ENCODE data around the gene CREB3L2.

DNA sequence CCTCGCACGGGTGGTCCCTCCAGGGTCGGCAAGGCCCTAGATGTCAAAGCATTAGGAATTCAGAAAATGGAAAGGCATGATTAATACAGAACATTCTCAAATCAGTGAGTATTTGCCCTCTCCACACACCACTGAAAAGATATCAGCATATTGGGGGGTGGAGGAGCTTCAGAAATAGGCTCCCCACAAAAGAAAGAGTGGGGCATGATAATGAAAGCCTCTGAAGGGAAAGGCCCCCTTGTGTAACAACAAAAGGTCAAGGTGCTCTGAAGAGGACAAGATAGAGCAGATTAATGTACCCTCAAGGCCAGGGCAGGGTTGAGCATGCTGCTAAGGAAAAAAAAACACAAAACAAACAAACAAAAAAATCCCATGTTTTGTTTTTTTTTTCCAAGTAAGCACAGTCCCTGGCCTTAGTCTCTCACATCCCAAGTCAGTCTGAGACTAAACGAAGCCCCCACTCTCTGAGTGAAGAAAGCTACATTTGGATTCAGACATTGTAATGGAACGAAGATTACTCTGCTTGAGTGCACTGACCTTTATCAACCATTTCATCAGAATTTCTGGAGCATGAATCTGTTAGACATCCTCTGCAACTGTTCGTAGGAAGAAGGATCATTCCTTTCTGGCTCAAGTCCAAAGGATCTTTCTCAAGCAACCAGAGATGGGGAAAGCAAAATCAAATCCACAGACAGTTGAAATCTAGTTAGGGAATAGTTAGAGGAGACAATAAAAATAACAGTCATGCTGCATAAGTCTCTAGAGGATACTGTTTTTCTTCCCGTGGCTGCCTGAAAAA, 127.7 kb downstream of the CREB3L2 start:
- TF ChIP-seq ZBTB7A (tag by site-specific recombination; IDR thresholded peaks at IDR 0.05; ENCODE audit: low read depth): no peak
- TF ChIP-seq, protein P1, sequence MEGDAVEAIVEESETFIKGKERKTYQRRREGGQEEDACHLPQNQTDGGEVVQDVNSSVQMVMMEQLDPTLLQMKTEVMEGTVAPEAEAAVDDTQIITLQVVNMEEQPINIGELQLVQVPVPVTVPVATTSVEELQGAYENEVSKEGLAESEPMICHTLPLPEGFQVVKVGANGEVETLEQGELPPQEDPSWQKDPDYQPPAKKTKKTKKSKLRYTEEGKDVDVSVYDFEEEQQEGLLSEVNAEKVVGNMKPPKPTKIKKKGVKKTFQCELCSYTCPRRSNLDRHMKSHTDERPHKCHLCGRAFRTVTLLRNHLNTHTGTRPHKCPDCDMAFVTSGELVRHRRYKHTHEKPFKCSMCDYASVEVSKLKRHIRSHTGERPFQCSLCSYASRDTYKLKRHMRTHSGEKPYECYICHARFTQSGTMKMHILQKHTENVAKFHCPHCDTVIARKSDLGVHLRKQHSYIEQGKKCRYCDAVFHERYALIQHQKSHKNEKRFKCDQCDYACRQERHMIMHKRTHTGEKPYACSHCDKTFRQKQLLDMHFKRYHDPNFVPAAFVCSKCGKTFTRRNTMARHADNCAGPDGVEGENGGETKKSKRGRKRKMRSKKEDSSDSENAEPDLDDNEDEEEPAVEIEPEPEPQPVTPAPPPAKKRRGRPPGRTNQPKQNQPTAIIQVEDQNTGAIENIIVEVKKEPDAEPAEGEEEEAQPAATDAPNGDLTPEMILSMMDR (tag by site-specific recombination; IDR thresholded peaks at IDR 0.05): no peak
